T-helper 2 cell treated with Interferon-gamma antibody and Interleukin-4, amounts not matched to agents 5 μg/mL and 100 μg/mL, for 36 hours (primary cell): Measurements from ENCODE around the gene RIMS1.

ENCODE experiments used
- DNase-seq: peaks from one replicate; pipeline ENCODE4 v3.0.0; 2021; ENCODE audit warnings: low spot score
- H3K27ac Mint-ChIP-seq: one replicate; pipeline ENCODE4 v1.8.0; 2021; ENCODE audit warnings: mild to moderate bottlenecking, mixed read lengths
- H3K27me3 Mint-ChIP-seq: one replicate; pipeline ENCODE4 v1.8.0; 2021; ENCODE audit warnings: low read depth, mixed read lengths
- H3K36me3 Mint-ChIP-seq: one replicate; pipeline ENCODE4 v1.8.0; 2021; ENCODE audit warnings: low read depth, mixed read lengths
- H3K4me1 Mint-ChIP-seq: one replicate; pipeline ENCODE4 v1.8.0; 2021; ENCODE audit warnings: low read depth, mixed read lengths
- H3K4me3 Mint-ChIP-seq: one replicate; pipeline ENCODE4 v1.8.0; 2022; ENCODE audit warnings: mild to moderate bottlenecking, moderate library complexity, mixed read lengths
- H3K9me3 Mint-ChIP-seq: one replicate; pipeline ENCODE4 v1.8.0; 2021; ENCODE audit warnings: mixed read lengths

RIMS1 gene

GRCh38 chr6:72419966-72420365 is 533.6 kb downstream of the RIMS1 start:
- Mint-ChIP-seq H3K9me3 (no peaks in the 10 kb centered on the region), H3K27ac (no peak overlapping the region), H3K36me3 (no peaks in the 10 kb centered on the region), H3K4me1 (no peaks in the 10 kb centered on the region), H3K27me3 (peaks cover 3% of the 10 kb centered on the region), H3K4me3 (no peak overlapping the region)
- DNase-seq, result no peak

- Mint-ChIP-seq H3K27ac (no peak overlapping the region), H3K4me1 (no peaks in the 10 kb centered on the region), H3K9me3 (no peaks in the 10 kb centered on the region), H3K36me3 (no peaks in the 10 kb centered on the region), H3K4me3 (no peak overlapping the region), H3K27me3 (peaks cover 3% of the 10 kb centered on the region)
- DNase-seq, result no peak
These were observed 534.1 kb downstream of the RIMS1 start for GRCh38 chr6:72420409-72420808.

GRCh38 chr6:72421387-72421786 is 535.0 kb downstream of the RIMS1 start:
- no peak overlapping the region for H3K27ac Mint-ChIP-seq
- H3K36me3 Mint-ChIP-seq, result no peaks in the 10 kb centered on the region
- H3K9me3 Mint-ChIP-seq, result no peaks in the 10 kb centered on the region
- no peaks in the 10 kb centered on the region for H3K4me1 Mint-ChIP-seq
- DNase-seq, result no peak
- H3K27me3 Mint-ChIP-seq, result peaks cover 3% of the 10 kb centered on the region
- no peak overlapping the region for H3K4me3 Mint-ChIP-seq

- H3K27me3 Mint-ChIP-seq, result peaks cover 3% of the 10 kb centered on the region
- no peaks in the 10 kb centered on the region for H3K9me3 Mint-ChIP-seq
These were observed 535.8 kb downstream of the RIMS1 start for GRCh38 chr6:72422171-72422570.

GRCh38 chr6:72424476-72424875 is 538.1 kb downstream of the RIMS1 start:
- no peak for DNase-seq
- no peaks in the 10 kb centered on the region for H3K9me3 Mint-ChIP-seq
- H3K27ac Mint-ChIP-seq, result no peak overlapping the region
- H3K27me3 Mint-ChIP-seq, result peaks cover 3% of the 10 kb centered on the region
- H3K4me3 Mint-ChIP-seq, result no peak overlapping the region
- no peaks in the 10 kb centered on the region for H3K4me1 Mint-ChIP-seq
- no peaks in the 10 kb centered on the region for H3K36me3 Mint-ChIP-seq

More at GRCh38 chr6:72422171-72422570, 535.8 kb downstream of the RIMS1 start:
- DNase-seq, result no peak
- H3K27ac Mint-ChIP-seq, result no peak overlapping the region
- H3K36me3 Mint-ChIP-seq, result no peaks in the 10 kb centered on the region
- no peak overlapping the region for H3K4me3 Mint-ChIP-seq
- no peaks in the 10 kb centered on the region for H3K4me1 Mint-ChIP-seq

- Mint-ChIP-seq H3K9me3 (no peaks in the 10 kb centered on the region), H3K4me3 (no peak overlapping the region), H3K36me3 (no peaks in the 10 kb centered on the region), H3K27ac (no peak overlapping the region), H3K27me3 (peaks cover 3% of the 10 kb centered on the region), H3K4me1 (no peaks in the 10 kb centered on the region)
- DNase-seq, result no peak
These were observed 538.8 kb downstream of the RIMS1 start for GRCh38 chr6:72425003-72425681.

GRCh38 chr6:72440611-72441010 is 554.3 kb downstream of the RIMS1 start:
- Mint-ChIP-seq H3K27me3 (peaks cover 9% of the 10 kb centered on the region), H3K4me1 (no peaks in the 10 kb centered on the region), H3K9me3 (no peaks in the 10 kb centered on the region), H3K4me3 (no peak overlapping the region), H3K27ac (no peak overlapping the region), H3K36me3 (no peaks in the 10 kb centered on the region)
- DNase-seq, result no peak

- Mint-ChIP-seq H3K27me3 (peaks cover 1% of the 10 kb centered on the region), H3K4me3 (no peak overlapping the region), H3K27ac (no peak overlapping the region), H3K9me3 (no peaks in the 10 kb centered on the region), H3K4me1 (no peaks in the 10 kb centered on the region), H3K36me3 (no peaks in the 10 kb centered on the region)
- no peak for DNase-seq
These were observed 560.1 kb downstream of the RIMS1 start for GRCh38 chr6:72446430-72446829.
